CD4-positive, alpha-beta T cell treated with Interleukin-1 beta for 1 hour (primary cell): ENCODE results near the gene HNRNPM.
"Not testable (repeated sequence)": the region's sequence is repeated elsewhere in the genome, so short reads cannot be mapped to it uniquely, and the experiment has no call there.

ENCODE experiments used
- DNase-seq, 2 donors: peaks; one replicate each; pipeline ENCODE4 v3.0.0-alpha.2; 2020 to 2022

The HNRNPM gene

GRCh38 chr19:8513036-8513686 is 68.4 kb downstream of the HNRNPM start:
- no peak for DNase-seq

DNA sequence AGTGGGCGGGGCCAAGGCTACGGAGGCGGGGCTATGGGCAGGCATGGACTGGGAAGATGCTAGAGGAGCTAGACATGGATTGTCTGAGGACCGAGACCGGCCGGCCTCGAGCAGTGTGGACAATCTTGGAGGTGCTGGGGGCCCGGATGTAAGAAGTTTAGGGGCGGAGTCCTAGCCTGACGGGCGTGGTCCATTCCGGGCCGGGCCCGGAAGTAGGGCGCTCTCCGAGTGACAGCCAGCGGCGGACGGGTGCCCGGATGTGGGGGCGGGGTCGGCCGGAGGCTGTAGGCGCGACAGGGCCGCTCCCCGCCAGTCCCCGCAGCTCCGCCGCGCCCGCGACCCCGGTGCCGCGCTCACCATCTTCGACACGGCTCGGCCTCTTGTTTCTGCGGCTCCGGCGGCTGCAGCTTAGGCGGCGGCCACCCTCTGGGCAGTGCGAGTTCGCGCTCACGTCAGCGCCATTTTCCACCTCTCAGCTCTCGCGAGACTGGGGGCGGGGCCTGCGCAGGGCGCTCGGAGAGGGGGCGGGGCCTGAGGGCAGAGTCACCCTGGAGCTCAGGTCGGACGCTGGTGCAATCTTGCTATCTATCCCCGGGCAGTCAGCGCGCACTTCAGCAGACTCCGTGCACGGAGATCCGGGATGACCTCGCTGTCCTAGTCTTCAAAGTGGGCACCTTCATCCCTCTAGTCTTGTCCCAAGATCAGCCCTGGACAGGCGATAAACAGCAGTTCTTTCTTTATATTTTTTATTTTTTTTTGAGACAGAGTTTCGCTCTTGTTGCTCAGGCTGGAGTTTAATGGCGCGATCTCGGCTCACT is 69.1 kb downstream of the HNRNPM start, which contains the start of gene ZNF414:
ZNF414 (minus strand) TSS at position 481 of the 818 bp plus-strand sequence; CDS start at position 360, 121 bp downstream.
- peak; percentile 94 to 96 for DNase-seq

DNA sequence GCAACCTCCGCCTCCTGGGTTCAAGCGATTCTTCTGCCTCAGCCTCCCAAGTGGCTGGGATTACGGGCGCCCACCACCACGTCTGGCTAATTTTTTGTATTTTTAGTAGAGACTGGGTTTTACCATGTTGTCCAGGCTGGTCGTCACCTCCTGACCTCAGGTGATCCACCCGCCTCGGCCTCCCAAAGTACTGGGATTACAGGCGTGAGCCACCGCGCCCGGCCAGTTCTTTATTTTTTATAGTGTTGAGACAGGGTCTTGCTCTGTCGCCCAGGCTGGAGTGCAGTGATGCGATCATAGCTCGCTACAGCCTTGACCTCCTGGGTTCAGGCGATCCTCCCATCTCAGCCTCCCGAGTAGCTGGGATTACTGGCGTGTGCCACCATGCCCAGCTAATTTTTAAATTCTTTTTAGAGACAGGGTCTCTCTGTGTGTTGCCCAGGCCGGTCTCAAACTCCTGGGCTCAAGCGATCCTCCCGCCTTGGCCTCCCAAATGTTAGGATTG is 69.8 kb downstream of the HNRNPM start:
- DNase-seq: not testable (repeated sequence)

GRCh38 chr19:8515317-8515716 is 70.5 kb downstream of the HNRNPM start:
- peak; percentile 65 to 67 for DNase-seq

- peak; percentile 66 to 67 for DNase-seq
Measured at GRCh38 chr19:8517551-8518442, 73.0 kb downstream of the HNRNPM start.

GRCh38 chr19:8518536-8518935 is 73.8 kb downstream of the HNRNPM start:
- DNase-seq: no peak

- no peak for DNase-seq
Measured at GRCh38 chr19:8519388-8519787, 74.6 kb downstream of the HNRNPM start.

DNA sequence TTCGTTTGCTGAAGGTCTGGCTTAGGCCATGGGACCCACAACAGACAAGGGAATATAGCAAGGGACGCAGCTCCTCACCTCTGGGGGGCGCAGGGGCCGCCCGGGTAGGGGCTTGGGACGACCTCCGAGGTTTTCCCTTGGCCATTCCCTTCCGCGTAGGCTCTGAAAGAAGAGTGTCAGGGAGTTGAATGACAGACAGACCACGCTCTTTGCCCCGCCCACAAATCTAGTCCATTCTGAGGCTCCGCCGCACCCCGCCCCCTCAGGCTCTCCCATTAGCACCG is 80.6 kb downstream of the HNRNPM start:
- no peak for DNase-seq

DNA sequence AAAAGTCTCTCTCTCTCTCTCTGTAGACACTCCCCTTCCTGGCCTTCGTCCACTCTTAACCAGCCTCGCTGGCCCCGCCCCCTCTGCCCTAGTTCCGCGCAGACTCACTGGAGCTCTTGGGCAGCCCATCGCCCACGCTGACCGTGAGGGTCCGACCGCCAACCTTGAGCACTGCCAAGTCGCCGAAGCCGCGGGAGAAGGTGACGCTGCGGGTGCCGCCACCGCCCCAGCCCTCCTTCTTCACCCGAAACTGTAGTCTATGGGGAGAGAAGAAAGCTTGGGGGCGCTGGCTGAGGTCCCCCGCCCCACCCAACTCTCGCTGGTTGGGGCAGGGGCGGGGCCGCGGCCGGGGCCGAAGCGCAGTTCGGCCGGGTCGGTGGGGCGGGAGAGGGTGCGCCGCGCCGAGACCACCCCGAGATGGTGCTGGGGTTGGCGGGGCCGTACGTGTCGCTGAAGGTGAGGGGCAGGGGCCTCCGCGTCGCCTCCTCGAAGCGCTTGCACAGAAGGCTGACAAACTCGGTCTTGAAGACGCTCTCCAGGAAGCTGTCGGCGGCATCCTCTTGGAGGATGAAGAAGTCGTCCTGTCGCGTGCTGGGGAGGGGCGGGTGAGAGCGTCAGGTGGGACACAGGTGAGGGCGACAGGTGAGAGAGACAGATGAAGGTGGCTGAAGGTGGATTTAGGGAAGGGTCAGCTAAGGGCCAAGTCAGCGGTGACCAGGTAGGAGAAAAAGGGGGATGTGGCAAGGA is 81.7 kb downstream of the HNRNPM start:
- DNase-seq: peak in 1 of 2 donors; percentile 27

DNA sequence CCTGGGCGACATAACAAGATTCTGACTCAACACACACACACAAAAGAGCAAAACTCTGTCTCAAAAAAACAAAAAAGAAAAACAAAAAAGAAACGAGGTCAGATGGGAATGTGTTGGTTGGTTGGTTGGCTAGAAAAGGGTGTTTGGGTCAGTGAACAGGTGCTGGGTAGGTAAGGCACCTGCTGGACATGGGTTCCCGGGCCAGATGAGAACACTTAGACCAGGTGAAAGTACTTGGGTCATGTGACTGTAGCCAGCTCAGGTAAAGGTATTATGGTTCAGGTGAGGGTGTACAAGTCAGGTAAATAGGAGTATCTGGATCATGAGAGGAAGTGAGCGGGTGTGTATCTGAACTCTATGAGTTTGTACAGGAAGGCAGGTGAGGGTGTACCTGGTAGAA is 83.7 kb downstream of the HNRNPM start:
- no peak for DNase-seq

DNA sequence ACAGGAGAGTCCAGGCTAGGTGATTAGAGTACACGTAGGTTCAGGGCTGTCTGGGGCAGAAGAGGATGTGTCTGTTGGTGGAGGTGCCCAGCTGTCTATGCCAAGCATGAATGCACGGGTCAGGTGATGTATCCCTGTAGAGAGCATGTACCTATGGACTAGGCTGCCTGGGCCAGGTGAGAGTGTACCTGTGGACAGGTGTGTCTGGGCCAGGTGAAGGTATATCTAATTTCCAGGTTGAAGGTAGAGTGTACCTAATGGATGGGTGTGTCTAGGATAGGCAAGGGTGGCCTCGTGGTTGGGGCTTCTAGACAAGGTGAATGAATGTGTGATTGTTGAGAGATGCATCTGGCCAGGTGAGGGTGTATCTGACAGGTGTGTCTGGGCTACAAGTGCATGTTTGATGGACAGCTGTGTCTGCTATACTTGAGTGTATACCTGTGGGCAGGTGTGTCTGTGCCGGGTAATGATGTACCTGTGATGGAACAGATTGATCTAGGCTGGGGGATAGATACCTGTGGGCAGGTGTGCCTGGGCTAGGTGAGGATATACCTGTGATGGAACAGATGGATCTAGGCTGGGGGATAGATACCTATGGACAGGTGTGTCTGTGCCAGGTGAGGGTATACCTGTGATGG is 84.7 kb downstream of the HNRNPM start:
- no peak for DNase-seq

DNA sequence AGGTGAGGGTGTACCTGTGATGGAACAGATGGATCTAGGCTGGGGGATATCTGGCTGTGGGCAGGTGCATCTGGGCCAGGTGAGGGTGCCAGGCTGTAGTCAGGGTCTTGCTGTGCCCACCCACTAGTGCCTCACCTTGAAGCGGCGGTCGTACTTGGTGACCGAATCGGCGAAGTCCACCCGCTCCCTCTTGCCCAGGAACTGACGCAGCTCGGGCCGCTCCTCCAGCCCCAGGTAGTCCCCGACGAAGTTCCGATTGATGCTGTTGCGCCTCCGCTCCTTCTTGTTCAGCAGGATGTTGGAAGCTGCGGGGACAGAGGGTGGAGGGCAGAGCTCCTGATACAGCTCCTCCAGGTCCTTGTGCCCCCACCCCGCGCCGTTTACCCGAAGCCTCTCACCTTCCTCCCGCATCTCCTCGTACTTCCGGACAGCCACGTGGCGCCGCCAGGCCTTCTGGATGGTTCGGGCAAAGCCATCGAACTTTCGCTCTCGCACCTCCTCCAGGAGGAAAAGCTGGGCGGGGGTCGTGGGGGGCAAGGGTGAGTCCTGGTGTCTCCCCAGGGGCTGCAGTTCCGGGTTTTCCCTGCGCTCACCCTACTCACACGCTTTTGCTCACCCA is 85.4 kb downstream of the HNRNPM start:
- DNase-seq: no peak

DNA sequence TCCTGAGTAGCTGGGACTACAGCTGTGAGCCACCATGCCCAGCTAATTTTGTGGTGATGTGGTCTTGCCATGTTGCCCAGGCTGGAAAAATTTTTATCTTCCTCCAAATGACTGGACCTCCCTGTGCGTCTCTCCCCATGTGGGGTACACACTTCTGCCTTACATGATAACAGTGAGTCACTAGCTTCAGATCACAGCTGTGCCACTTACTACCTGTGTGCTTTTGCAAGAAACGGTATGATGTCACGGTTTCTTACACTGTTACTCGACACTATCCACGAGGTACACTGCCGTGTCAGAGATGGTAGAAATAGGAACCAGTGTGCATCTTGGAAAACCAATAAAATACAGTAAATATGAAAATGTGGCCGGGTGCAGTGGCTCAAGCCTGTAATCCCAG is 86.7 kb downstream of the HNRNPM start:
- DNase-seq: no peak

DNA sequence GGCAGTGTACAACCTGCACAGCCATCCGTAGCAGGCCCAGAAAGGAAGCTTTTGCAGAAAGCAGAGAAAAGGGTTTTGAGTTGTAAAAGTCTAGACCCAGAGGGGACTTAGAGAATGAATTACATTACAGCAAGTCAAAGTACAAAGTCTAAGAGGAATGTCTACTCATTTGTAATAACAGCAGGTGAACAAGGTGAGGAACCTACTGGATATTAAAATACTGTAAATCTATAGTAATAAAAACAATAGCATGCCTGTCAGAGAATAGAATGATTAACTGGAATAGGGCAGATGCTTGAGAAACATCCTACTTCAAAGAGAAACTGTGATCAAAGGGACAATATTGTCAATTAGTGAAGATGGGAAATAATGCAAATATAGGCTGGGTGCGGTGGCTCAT is 87.5 kb downstream of the HNRNPM start:
- DNase-seq: no peak

- DNase-seq: no peak
Measured at GRCh38 chr19:8536282-8536681, 91.5 kb downstream of the HNRNPM start.

GRCh38 chr19:8537099-8537498 is 92.3 kb downstream of the HNRNPM start:
- DNase-seq: no peak
